Cardiac septum (tissue), 1 donor: ENCODE data around the gene FAM180A. TPM values are rescaled to one million over a fixed set of nuclear protein-coding genes. Genes with fewer than 3 reads are reported as not detected.
"Not testable (repeated sequence)": the region's sequence is repeated elsewhere in the genome, so short reads cannot be mapped to it uniquely, and the experiment has no call there.

Source experiments
- DNase-seq: peaks from one replicate; pipeline ENCODE4 v3.0.0-alpha.2; 2020; ENCODE audit warnings: low spot score
- intact Hi-C: fragments of 100-400 bp; cut with DNase I; formaldehyde crosslinking; loops from one replicate; pipeline ENCODE4 v1.14.0; 2022
- long read RNA-seq: library from polyadenylated mRNA; unstranded; transcript quantifications from one replicate; pipeline ENCODE4 v2.0.0, GENCODE V29; 2021
- total RNA-seq: library from RNA; stranded (reverse); fragmentation: NEBNext Ultra II Directional; extraction: Animal tissue kit (Norgen Biotek cat#: 25700); gene quantifications from one replicate; pipeline ENCODE4 v1.2.1, GENCODE V29; 2021
- donor health status: DM: no; HTN: no; CAD: no.

FAM180A gene
- total RNA-seq: 25.1 TPM
- long read RNA-seq, transcript FAM180A-202 (3 exons, 1,073 nt): major isoform, 7 of 27 reads
- long read RNA-seq, partial matches to known transcripts: 1 of 27 reads
- long read RNA-seq, other reads (novel, unspliced or antisense): 19 of 27 reads

- intact Hi-C loops: loop anchor here (5.0 kb wide), 1 partner anchor 76 kb away; no protein-coding TSS in a partner anchor
- DNase-seq: no peak
Observed at GRCh38 chr7:135748770-135749169, at the start of gene FAM180A. Gene FAM180A (minus strand): TSS chr7:135748813. CDS start chr7:135748580, 233 bp downstream.

GRCh38 chr7:135798095-135798494, 49.5 kb upstream of the FAM180A start:
- no peak for DNase-seq
- intact Hi-C loops: no loop called here

- no peak for DNase-seq
- intact Hi-C loops: loop anchor here (2.0 kb wide), 1 partner anchor 123 kb away; no protein-coding TSS in a partner anchor
Observed at GRCh38 chr7:135795846-135796570, 47.4 kb upstream of the FAM180A start.

- DNase-seq: no peak
- intact Hi-C loops: no loop called here
Observed at GRCh38 chr7:135793841-135794240, 45.2 kb upstream of the FAM180A start.

- intact Hi-C loops: no loop called here
- no peak for DNase-seq
Observed at GRCh38 chr7:135792866-135793265, 44.3 kb upstream of the FAM180A start.

GRCh38 chr7:135792363-135792668, 43.7 kb upstream of the FAM180A start:
- intact Hi-C loops: no loop called here
- DNase-seq: no peak

- intact Hi-C loops: no loop called here
- no peak for DNase-seq
Observed at GRCh38 chr7:135791543-135792362, 43.1 kb upstream of the FAM180A start.

GRCh38 chr7:135790371-135790977, 41.9 kb upstream of the FAM180A start:
- DNase-seq: no peak
- intact Hi-C loops: no loop called here

- DNase-seq: no peak
- intact Hi-C loops: no loop called here
Observed at GRCh38 chr7:135789956-135790355, 41.3 kb upstream of the FAM180A start.

GRCh38 chr7:135789431-135789830, 40.8 kb upstream of the FAM180A start:
- intact Hi-C loops: no loop called here
- DNase-seq: no peak

- DNase-seq: no peak
- intact Hi-C loops: no loop called here
Observed at GRCh38 chr7:135786911-135787310, 38.3 kb upstream of the FAM180A start.

- intact Hi-C loops: no loop called here
- DNase-seq: no peak
Observed at GRCh38 chr7:135785065-135785464, 36.5 kb upstream of the FAM180A start.

- no peak for DNase-seq
- intact Hi-C loops: no loop called here
Observed at GRCh38 chr7:135784013-135784412, 35.4 kb upstream of the FAM180A start.

GRCh38 chr7:135782801-135783200, 34.2 kb upstream of the FAM180A start:
- intact Hi-C loops: no loop called here
- no peak for DNase-seq

- no peak for DNase-seq
- intact Hi-C loops: no loop called here
Observed at GRCh38 chr7:135782377-135782776, 33.8 kb upstream of the FAM180A start.

- DNase-seq: no peak
- intact Hi-C loops: no loop called here
Observed at GRCh38 chr7:135777626-135778398, 29.2 kb upstream of the FAM180A start.

GRCh38 chr7:135775915-135776314, 27.3 kb upstream of the FAM180A start:
- intact Hi-C loops, DNase-seq: not testable (repeated sequence)

- intact Hi-C loops: no loop called here
- DNase-seq: no peak
Observed at GRCh38 chr7:135775230-135775629, 26.6 kb upstream of the FAM180A start.

GRCh38 chr7:135774284-135774683, 25.7 kb upstream of the FAM180A start:
- intact Hi-C loops: no loop called here
- DNase-seq: no peak

- intact Hi-C loops: no loop called here
- no peak for DNase-seq
Observed at GRCh38 chr7:135773464-135773863, 24.9 kb upstream of the FAM180A start.
